EH (cell line): ENCODE results near the gene CACHD1.

ENCODE experiments used
- DNase-seq: peaks from one replicate; pipeline ENCODE4 v3.0.0-alpha.2; 2015; ENCODE audit warnings: low read depth

CACHD1 gene

GRCh38 chr1:64473367-64473766, 3.4 kb downstream of the CACHD1 start:
- DNase-seq = no peak

- DNase-seq = no peak
Observed at GRCh38 chr1:64474133-64474532, 4.2 kb downstream of the CACHD1 start.

- no peak for DNase-seq
Observed at GRCh38 chr1:64474665-64475439, 4.9 kb downstream of the CACHD1 start.

- DNase-seq = peak; percentile 94
Observed at GRCh38 chr1:64476251-64476952, 6.5 kb downstream of the CACHD1 start.

GRCh38 chr1:64478594-64479470, 8.9 kb downstream of the CACHD1 start:
- no peak for DNase-seq

GRCh38 chr1:64479874-64480273, 9.9 kb downstream of the CACHD1 start:
- no peak for DNase-seq

- no peak for DNase-seq
Observed at GRCh38 chr1:64480999-64481772, 11.3 kb downstream of the CACHD1 start.

GRCh38 chr1:64482128-64482527, 12.2 kb downstream of the CACHD1 start:
- DNase-seq = no peak

- DNase-seq = peak; percentile 53
Observed at GRCh38 chr1:64482720-64483119, 12.8 kb downstream of the CACHD1 start.

GRCh38 chr1:64483731-64484414, 13.9 kb downstream of the CACHD1 start:
- no peak for DNase-seq

- DNase-seq = no peak
Observed at GRCh38 chr1:64484651-64485050, 14.7 kb downstream of the CACHD1 start.

GRCh38 chr1:64486193-64486592, 16.3 kb downstream of the CACHD1 start:
- DNase-seq = no peak

GRCh38 chr1:64487061-64487460, 17.1 kb downstream of the CACHD1 start:
- DNase-seq = no peak

- no peak for DNase-seq
Observed at GRCh38 chr1:64488862-64489261, 18.9 kb downstream of the CACHD1 start.

GRCh38 chr1:64489707-64490106, 19.8 kb downstream of the CACHD1 start:
- no peak for DNase-seq

- DNase-seq = no peak
Observed at GRCh38 chr1:64490213-64490818, 20.4 kb downstream of the CACHD1 start.

GRCh38 chr1:64492424-64492823, 22.5 kb downstream of the CACHD1 start:
- no peak for DNase-seq

- DNase-seq = no peak
Observed at GRCh38 chr1:64493831-64494230, 23.9 kb downstream of the CACHD1 start.

GRCh38 chr1:64494659-64495058, 24.7 kb downstream of the CACHD1 start:
- no peak for DNase-seq

GRCh38 chr1:64495878-64496277, 25.9 kb downstream of the CACHD1 start:
- no peak for DNase-seq

- no peak for DNase-seq
Observed at GRCh38 chr1:64496606-64497005, 26.7 kb downstream of the CACHD1 start.
